CD4-positive, alpha-beta T cell treated with Interleukin-21 for 1 hour (primary cell): ENCODE data around the gene ATP5PB.

Experiments used
- DNase-seq: peaks from one replicate; pipeline ENCODE4 v3.0.0-alpha.2; 2020

Gene ATP5PB

GRCh38 chr1:111446967-111447892 is 2.0 kb upstream of the ATP5PB start:
- DNase-seq, result no peak

DNA sequence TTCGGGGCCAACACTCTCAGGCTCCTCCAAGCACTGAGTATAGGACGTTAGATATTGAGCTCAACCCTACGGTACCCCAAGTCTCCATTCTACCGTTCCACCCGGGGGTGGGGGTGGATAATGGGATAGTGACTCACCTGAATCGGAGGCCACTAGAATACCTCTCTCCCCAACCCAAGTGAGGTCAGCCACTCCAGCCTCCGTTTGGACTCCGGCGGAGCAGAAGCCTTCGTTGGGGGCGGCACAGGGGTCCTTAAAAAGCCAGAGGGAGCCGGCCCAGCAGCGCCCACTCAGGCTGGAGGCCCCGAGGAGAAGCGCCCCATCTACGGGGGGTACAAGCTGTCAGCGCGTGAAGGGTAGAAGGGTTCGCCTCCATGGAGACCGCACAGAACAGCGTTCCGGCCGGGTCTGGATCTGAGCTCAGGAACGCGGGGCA is 764 bp upstream of the ATP5PB start:
- DNase-seq, result no peak

DNA sequence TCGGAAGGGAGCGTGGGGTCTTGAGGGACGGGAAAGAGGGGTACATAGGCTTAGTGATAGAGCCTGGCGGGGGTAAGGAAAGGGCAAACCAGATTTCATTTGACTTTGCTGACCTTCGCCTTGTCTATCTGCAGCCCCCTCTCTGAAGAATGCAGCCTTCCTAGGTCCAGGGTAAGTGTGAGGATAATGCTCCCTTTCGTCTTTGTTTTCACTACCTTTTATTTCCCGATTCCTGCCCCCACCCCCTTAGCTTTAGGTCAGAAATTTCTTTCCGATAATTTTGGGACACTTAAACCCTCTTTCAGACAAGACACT is 396 bp downstream of the ATP5PB start:
- DNase-seq, result no peak

DNA sequence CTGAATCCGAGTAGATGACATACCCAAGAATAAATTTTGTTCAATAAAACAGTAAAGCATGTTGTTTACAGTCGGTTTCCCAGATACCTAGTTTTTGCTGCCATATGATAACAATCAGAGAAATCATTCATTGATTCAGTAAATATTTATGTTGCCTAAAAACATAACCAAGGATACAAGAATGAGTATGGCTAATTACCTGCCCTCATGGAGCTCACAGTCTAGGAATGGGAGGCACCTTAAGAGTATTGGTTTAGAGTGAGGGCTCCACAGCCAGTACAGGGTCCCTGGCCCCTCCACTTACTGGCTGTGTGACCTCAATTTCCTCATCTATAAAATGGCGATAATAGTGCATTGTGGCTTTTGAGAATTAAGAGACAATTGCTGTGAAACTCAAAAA is 921 bp downstream of the ATP5PB start:
- no peak for DNase-seq

DNA sequence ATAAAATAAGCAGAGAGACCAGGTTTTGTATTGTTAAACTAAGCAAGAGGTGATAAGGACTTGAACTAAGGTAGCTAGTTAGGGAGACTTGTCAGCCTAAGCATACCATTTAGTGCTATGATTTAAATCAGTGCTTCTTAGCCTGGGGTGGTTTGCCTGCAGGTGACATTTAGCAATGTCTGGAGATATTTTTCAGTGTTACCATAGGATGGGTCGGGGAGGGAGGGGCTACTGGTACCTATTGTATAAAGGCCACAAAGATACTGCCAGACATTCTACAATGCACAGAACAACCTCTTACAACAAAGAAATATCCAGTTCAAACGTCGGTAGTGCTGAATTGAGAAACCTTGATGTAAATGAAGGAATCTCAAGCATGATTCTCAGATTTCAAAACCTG is 3.3 kb downstream of the ATP5PB start:
- DNase-seq, result no peak

GRCh38 chr1:111453706-111454105 is 4.4 kb downstream of the ATP5PB start:
- no peak for DNase-seq

GRCh38 chr1:111454859-111455641 is 5.8 kb downstream of the ATP5PB start:
- DNase-seq, result no peak

GRCh38 chr1:111455642-111456031 is 6.4 kb downstream of the ATP5PB start:
- DNase-seq, result no peak

DNA sequence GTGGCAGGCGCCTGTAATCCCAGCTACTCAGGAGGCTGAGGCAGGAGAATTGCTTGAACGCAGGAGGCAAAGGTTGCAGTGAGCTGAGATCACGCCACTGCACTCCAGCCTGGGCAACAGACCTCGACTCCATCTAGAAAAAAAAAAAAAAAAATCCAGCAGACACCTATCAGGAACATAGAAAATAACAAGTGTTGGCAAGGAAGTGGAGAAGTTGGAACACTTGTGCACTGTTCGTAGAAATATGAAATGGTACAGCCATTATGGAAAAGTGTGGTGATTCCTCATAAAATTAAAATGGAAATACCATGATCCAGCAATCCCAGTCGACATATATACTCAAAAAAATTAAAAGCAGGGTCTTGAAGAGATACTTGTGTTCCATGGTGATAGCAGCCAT is 12.5 kb downstream of the ATP5PB start:
- DNase-seq, result no peak

- no peak for DNase-seq
Observed at GRCh38 chr1:111462370-111463028, 13.2 kb downstream of the ATP5PB start.

DNA sequence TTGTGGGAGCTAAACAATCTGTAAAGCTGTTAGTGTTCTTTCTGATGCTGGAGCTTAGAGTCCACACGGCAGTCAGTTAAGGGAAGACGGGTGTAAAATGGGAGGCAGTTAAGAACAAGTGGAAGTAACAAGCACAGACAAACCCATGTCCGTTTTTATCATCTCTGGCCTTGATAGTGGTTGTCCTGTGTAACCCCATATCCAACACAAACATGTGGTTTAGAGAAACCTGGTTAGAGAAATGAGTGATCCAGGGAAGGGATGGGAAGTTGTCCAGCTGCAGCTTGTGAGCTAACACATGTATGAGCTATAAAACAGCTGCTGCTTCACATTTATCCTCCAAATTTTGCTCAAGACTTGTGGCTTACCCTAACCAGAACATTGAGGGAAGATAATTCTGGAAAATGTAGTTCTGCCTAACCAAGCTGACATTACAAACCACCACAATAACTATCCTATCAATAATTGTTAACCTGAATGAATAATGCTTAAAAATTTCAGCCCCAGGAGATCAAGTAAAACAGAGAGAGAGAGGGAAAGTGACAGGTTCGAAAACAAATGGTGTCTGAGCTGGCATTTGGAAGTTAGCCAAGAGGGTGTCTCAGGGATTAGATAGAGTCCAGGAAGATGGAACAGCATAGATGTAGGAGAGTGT is 13.9 kb downstream of the ATP5PB start:
- DNase-seq, result no peak

GRCh38 chr1:111465754-111466153 is 16.5 kb downstream of the ATP5PB start:
- DNase-seq, result no peak

- no peak for DNase-seq
Observed at GRCh38 chr1:111466480-111466879, 17.2 kb downstream of the ATP5PB start.

GRCh38 chr1:111467865-111468716 is 18.8 kb downstream of the ATP5PB start:
- no peak for DNase-seq

DNA sequence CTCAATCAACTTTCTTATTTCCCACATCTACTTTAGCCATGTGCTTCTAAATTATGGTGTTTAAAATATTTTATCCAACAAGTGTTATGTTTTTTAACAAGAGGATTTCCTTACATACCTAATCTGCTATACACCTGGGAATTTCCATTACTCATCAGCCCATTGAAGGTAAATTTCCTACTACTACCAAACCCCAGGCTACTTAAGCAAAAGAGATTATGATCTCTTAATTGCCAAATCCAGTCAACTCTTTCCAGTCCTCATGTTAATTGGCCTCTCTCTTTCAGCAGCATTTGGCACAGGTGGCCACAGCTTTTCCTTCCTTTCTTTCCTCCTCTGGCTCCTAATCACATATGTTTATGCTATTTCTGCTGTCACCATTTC is 19.4 kb downstream of the ATP5PB start:
- no peak for DNase-seq

DNA sequence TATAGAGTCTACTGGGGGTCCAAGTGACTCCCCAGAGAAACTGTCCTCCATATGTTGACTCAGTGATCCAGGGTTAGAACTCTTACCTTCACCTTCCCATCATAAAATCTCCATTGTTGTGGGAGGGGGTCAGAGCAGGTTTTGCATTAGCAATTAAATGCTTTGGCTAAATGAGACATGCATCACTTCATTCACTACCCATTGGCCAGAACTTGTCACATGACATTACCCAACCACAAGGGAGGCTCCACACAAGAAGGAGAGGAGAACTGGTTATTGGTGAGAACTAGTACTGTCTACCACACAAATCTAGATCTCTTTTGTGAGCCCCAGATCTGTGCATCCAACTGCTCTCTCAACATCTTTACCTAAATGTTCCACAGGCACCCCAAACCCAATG is 20.3 kb downstream of the ATP5PB start:
- no peak for DNase-seq

- no peak for DNase-seq
Observed at GRCh38 chr1:111470596-111470995, 21.3 kb downstream of the ATP5PB start.

- peak; percentile 85 for DNase-seq
Observed at GRCh38 chr1:111471012-111471411, 21.7 kb downstream of the ATP5PB start.

GRCh38 chr1:111471538-111471937 is 22.3 kb downstream of the ATP5PB start:
- no peak for DNase-seq

DNA sequence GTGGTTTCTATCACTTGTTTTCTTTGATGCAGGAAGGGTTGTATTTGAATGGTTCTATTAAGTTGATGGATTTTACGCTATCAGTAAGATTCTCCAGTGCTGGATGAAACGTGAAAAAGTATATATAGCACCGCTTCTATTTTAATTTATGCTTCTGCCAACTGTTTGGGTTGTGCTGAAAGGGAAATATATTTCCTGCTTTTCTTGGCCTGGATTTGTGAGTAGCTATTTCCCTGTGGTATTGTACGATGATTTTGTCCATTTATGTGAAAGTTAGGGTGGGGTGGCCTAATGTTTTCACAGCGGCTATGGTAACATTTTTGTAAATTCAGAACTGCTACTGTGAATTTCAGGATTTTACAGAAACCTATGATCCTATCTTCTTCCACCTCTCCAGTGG is 24.8 kb downstream of the ATP5PB start:
- DNase-seq, result no peak

DNA sequence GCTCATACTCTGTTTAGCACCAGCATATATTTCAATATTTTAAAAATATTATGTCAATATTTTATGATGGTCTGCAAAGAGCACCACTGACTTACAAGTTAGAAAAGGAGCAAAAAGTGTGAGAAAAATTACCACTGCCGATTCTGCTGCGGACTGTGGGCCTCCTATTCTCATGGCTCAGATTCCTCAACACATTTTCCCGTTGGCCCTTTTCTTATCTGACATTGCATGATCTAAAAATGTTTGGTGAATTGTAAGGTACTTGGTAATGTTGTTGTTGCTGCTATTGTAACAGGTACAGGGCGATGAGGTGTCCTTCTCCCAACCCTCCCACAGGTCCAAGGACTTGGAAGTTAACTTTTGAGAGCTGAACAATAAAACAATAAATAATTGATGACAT is 25.3 kb downstream of the ATP5PB start:
- DNase-seq, result no peak

DNA sequence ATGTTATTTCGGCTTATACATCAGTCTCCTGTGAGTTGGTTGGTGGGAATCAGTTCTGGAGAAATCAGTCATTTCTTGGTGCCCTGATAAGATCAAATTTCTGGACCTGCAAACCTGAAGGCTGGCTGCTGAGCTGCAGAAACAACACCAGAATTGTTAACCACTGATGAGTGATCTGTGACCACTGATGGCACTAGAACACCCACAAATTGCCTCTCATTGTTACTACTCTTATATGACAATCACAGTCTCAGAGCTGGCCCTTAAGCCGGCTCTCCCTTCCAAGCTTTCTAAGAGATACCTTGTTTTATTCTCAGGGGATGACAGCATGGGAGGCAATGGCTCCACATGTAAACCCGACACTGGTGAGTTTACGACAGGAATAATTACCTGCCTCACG is 26.4 kb downstream of the ATP5PB start:
- peak; percentile 29 for DNase-seq
